H9 (cell line): ENCODE data around the gene APPBP2. TPM values are rescaled to one million over a fixed set of nuclear protein-coding genes. Genes with fewer than 3 reads are reported as not detected.

Source experiments
- DNase-seq: peaks from one replicate; pipeline ENCODE4 v3.0.0-alpha.2; 2017
- H2AFZ ChIP-seq: one replicate; pipeline ENCODE4 v1.6.1; 2013; ENCODE audit warnings: mild to moderate bottlenecking, low read length, control low read depth, moderate library complexity
- H2AK5ac ChIP-seq: 2 replicates; pipeline ENCODE4 v1.6.1; 2013; ENCODE audit warnings: low read length, control low read depth, mixed read lengths; ENCODE audit not compliant: insufficient read length
- H2BK120ac ChIP-seq: one replicate; pipeline ENCODE4 v1.6.1; 2013; ENCODE audit warnings: low read depth, mild to moderate bottlenecking, low read length, control low read depth, inconsistent platforms; ENCODE audit not compliant: poor library complexity, severe bottlenecking
- H2BK12ac ChIP-seq: 2 replicates; pipeline ENCODE4 v1.6.1; 2013; ENCODE audit warnings: low read length, control low read depth, mixed read lengths, low read depth; ENCODE audit not compliant: insufficient read length
- H2BK15ac ChIP-seq: 2 replicates; pipeline ENCODE4 v1.6.1; 2013; ENCODE audit warnings: low read depth, low read length, control low read depth
- H2BK20ac ChIP-seq: one replicate; pipeline ENCODE4 v1.6.1; 2013; ENCODE audit warnings: low read depth, mild to moderate bottlenecking, low read length, control low read depth, inconsistent platforms; ENCODE audit not compliant: poor library complexity, severe bottlenecking
- H2BK5ac ChIP-seq: 2 replicates; pipeline ENCODE4 v1.6.1; 2013; ENCODE audit warnings: low read length, control low read depth, mixed read lengths; ENCODE audit not compliant: insufficient read length
- H3K14ac ChIP-seq: 2 replicates; pipeline ENCODE4 v1.6.1; 2013; ENCODE audit warnings: low read length, control low read depth; ENCODE audit not compliant: insufficient read depth
- H3K18ac ChIP-seq: 2 replicates; pipeline ENCODE4 v1.6.1; 2013; ENCODE audit warnings: low read depth, mild to moderate bottlenecking, mixed read lengths, low read length, control low read depth; ENCODE audit not compliant: insufficient read length
- H3K23ac ChIP-seq: 2 replicates; pipeline ENCODE4 v1.6.1; 2013; ENCODE audit warnings: low read length, control low read depth, mixed read lengths, low read depth; ENCODE audit not compliant: insufficient read length
- H3K23me2 ChIP-seq: 2 replicates; pipeline ENCODE4 v1.6.1; 2013; ENCODE audit warnings: low read depth, mild to moderate bottlenecking, mixed read lengths, low read length, control low read depth; ENCODE audit not compliant: insufficient read length, poor library complexity, severe bottlenecking
- H3K27ac ChIP-seq: 2 replicates; pipeline ENCODE4 v1.5.1; 2013; ENCODE audit warnings: low read length, control low read depth, mixed read lengths, low read depth; ENCODE audit not compliant: insufficient read length
- H3K27me3 ChIP-seq: 2 replicates; pipeline ENCODE4 v1.6.1; 2013; ENCODE audit warnings: low read length, control low read depth, inconsistent platforms; ENCODE audit not compliant: insufficient read depth
- H3K4ac ChIP-seq: 2 replicates; pipeline ENCODE4 v1.6.1; 2013; ENCODE audit warnings: low read depth, mild to moderate bottlenecking, control low read depth, inconsistent platforms, low read length, moderate library complexity
- H3K4me1 ChIP-seq: 2 replicates; pipeline ENCODE4 v1.6.1; 2013; ENCODE audit warnings: low read length, control low read depth, inconsistent platforms; ENCODE audit not compliant: insufficient read depth
- H3K4me2 ChIP-seq: 2 replicates; pipeline ENCODE4 v1.6.1; 2013; ENCODE audit warnings: low read length, control low read depth, mixed read lengths; ENCODE audit not compliant: insufficient read length, insufficient read depth
- H3K56ac ChIP-seq: 2 replicates; pipeline ENCODE4 v1.6.1; 2013; ENCODE audit warnings: low read depth, mild to moderate bottlenecking, mixed read lengths, low read length, control low read depth; ENCODE audit not compliant: insufficient read length
- H3K79me1 ChIP-seq: 2 replicates; pipeline ENCODE4 v1.6.1; 2013; ENCODE audit warnings: low read depth, mild to moderate bottlenecking, moderate library complexity, low read length, control low read depth, inconsistent platforms; ENCODE audit not compliant: insufficient read depth, poor library complexity, severe bottlenecking
- H3K79me2 ChIP-seq: 2 replicates; pipeline ENCODE4 v1.6.1; 2013; ENCODE audit warnings: low read length, control low read depth, inconsistent platforms; ENCODE audit not compliant: insufficient read depth
- H3K9ac ChIP-seq: 2 replicates; pipeline ENCODE4 v1.6.1; 2013; ENCODE audit warnings: low read length, control low read depth, mixed read lengths; ENCODE audit not compliant: insufficient read length; ENCODE audit errors: extremely low read depth
- H3K9me3 ChIP-seq: one replicate; pipeline ENCODE4 v1.6.1; 2013; ENCODE audit warnings: low read depth, low read length, inconsistent platforms; ENCODE audit not compliant: control insufficient read depth
- H3T11ph ChIP-seq: one replicate; pipeline ENCODE4 v1.6.1; 2013; ENCODE audit warnings: mild to moderate bottlenecking, low read length, control low read depth, inconsistent platforms
- H4K20me1 ChIP-seq: one replicate; pipeline ENCODE4 v1.6.1; 2013; ENCODE audit not compliant: control insufficient read depth, insufficient read length, insufficient read depth
- H4K5ac ChIP-seq: 2 replicates; pipeline ENCODE4 v1.6.1; 2013; ENCODE audit warnings: low read depth, mild to moderate bottlenecking, mixed read lengths, low read length, control low read depth; ENCODE audit not compliant: insufficient read length
- H4K8ac ChIP-seq: replicated peaks from 2 replicates; pipeline ENCODE4 v1.6.1; 2013; ENCODE audit warnings: low read length, control low read depth, mixed read lengths, low read depth; ENCODE audit not compliant: insufficient read length
- H4K91ac ChIP-seq: 2 replicates; pipeline ENCODE4 v1.6.1; 2013; ENCODE audit warnings: low read depth, mild to moderate bottlenecking, moderate library complexity, mixed read lengths, low read length, control low read depth; ENCODE audit not compliant: insufficient read length
- H3K27ac Mint-ChIP-seq, 3 experiments: 2 replicates in 2 of 3; 3 replicates in 1 of 3; pipeline ENCODE4 v1.8.0; 2020 to 2021; ENCODE audit warnings: mixed read lengths in 3 of 3, mild to moderate bottlenecking in 1 of 3, moderate library complexity in 1 of 3
- H3K27me3 Mint-ChIP-seq: 2 replicates; pipeline ENCODE4 v1.8.0; 2021; ENCODE audit warnings: low read depth, mild to moderate bottlenecking, moderate library complexity, mixed read lengths
- H3K36me3 Mint-ChIP-seq, 3 experiments: 2 replicates in 2 of 3; 3 replicates in 1 of 3; pipeline ENCODE4 v1.8.0; 2020 to 2021; ENCODE audit warnings: low read depth in 3 of 3, mixed read lengths in 3 of 3; ENCODE audit not compliant: insufficient read depth in 1 of 3
- H3K4me1 Mint-ChIP-seq, 2 experiments: 2 replicates each; pipeline ENCODE4 v1.8.0; 2020; ENCODE audit warnings: mixed read lengths in 2 of 2
- H3K4me3 Mint-ChIP-seq, 2 experiments: 2 replicates in 1 of 2; 3 replicates in 1 of 2; pipeline ENCODE4 v1.8.0; 2020 to 2021; ENCODE audit warnings: mild to moderate bottlenecking in 2 of 2, mixed read lengths in 2 of 2, moderate library complexity in 1 of 2
- H3K9me3 Mint-ChIP-seq, 2 experiments: 2 replicates in 1 of 2; 3 replicates in 1 of 2; pipeline ENCODE4 v1.8.0; 2020; ENCODE audit warnings: mild to moderate bottlenecking in 2 of 2, mixed read lengths in 2 of 2, moderate library complexity in 1 of 2
- CTCF ChIP-seq: fragments of 200-600 bp; sonication (generic); conservative IDR thresholded peaks from 3 replicates; pipeline ENCODE4 v1.8.0; 2021; ENCODE audit warnings: antibody characterized with exemption, mild to moderate bottlenecking
- WGBS: extraction: QIAGEN DNeasy Blood & Tissue Kit; methylation state at CpG from one replicate; pipeline ENCODE4 v1.1.7; 2013; ENCODE audit warnings: missing lambda C conversion rate, low lambda C conversion rate, mixed read lengths; ENCODE audit not compliant: insufficient read length; ENCODE audit errors: extremely low coverage; 5-methylcytosine and 5-hydroxymethylcytosine counted together
- total RNA-seq: library from RNA; stranded (reverse); gene quantifications from 2 replicates; pipeline ENCODE4 v1.2.1, GENCODE V29; 2021

The APPBP2 gene
- total RNA-seq, 1 experiment from 2014 or later: 17.0 TPM

- H2BK15ac ChIP-seq: no peak overlapping the region
- H3K14ac ChIP-seq: no peak overlapping the region
- no peaks in the 10 kb centered on the region for H3K4me1 ChIP-seq
- no CpG with 5 or more reads among the region's 1 CpG for WGBS
- no peak overlapping the region for H3K4ac ChIP-seq
- no peak for DNase-seq
- no peak overlapping the region for H3K27ac ChIP-seq
- Mint-ChIP-seq H3K4me3 (no peak overlapping the region), H3K27me3 (no peaks in the 10 kb centered on the region), H3K4me1 (no peaks in the 10 kb centered on the region), H3K27ac (no peak overlapping the region), H3K9me3 (no peaks in the 10 kb centered on the region), H3K36me3 (peaks cover 20 to 26% (median 26%) of the 10 kb centered on the region in 3 experiments)
- no peak overlapping the region for H4K91ac ChIP-seq
- H3K4me2 ChIP-seq: no peak overlapping the region
- H2AK5ac ChIP-seq: no peak overlapping the region
- no peaks in the 10 kb centered on the region for H3K9me3 ChIP-seq
- no peak overlapping the region for H2AFZ ChIP-seq
- H4K8ac ChIP-seq: no peak overlapping the region
- H3K23ac ChIP-seq: no peak overlapping the region
- H2BK20ac ChIP-seq: no peak overlapping the region
- no peak overlapping the region for H3T11ph ChIP-seq
- no peaks in the 10 kb centered on the region for H4K20me1 ChIP-seq
- no peak overlapping the region for H3K9ac ChIP-seq
- H4K5ac ChIP-seq: no peak overlapping the region
- H3K27me3 ChIP-seq: no peaks in the 10 kb centered on the region
- H3K23me2 ChIP-seq: no peaks in the 10 kb centered on the region
- H2BK12ac ChIP-seq: no peak overlapping the region
- H3K56ac ChIP-seq: no peak overlapping the region
- H2BK5ac ChIP-seq: no peak overlapping the region
- H3K79me1 ChIP-seq: no peaks in the 10 kb centered on the region
- H2BK120ac ChIP-seq: no peak overlapping the region
- no peak for TF ChIP-seq CTCF
- no peak overlapping the region for H3K18ac ChIP-seq
- H3K79me2 ChIP-seq: no peaks in the 10 kb centered on the region
These were observed 53.6 kb downstream of the APPBP2 start for GRCh38 chr17:60472449-60472848.
